ENCODE data around the gene DIAPH2.
"Not testable (repeated sequence)": the region's sequence is repeated elsewhere in the genome, so short reads cannot be mapped to it uniquely, and the experiment has no call there.

DIAPH2 gene

DNA sequence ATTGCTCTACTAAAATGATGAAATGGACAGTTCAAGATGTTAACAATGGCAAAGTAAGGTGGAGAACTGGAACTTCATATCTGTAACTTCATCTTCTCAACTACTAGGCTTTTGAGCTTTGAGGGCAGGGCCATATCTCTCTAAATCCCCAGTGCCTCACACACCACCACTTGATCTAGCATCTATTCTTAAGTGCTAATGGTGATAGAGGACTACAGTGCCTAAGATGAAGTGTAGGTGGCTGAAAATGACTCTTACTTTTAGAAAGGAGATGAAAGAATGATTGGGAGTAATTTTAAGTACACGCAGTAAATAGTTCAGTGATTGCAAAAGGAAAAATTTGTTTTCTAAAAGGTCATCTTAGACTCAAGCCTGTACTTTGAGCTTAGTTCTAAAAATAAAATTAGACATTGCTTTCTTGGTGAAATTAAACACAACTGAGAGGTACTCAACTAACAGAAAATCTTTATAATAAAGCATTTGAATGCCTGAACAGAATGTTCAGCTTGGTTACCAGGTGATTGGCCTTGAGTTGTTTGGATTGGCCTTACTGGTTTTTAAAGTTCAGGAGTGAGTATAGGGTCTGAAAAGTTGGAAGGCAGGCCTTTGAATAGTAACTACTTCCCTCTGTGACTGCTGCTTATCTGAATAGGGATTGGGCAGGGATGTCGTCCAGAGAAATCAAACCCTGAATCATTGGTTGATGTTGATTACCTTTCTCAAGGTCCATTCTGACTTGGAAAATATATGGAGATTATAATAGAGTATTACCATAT lies 45.4 kb downstream of the DIAPH2 start:
- TF ChIP-seq MYC (IDR thresholded peaks at IDR 0.05; ENCODE audit: low read depth, low read length) (no peak), POLR2A (IDR thresholded peaks at IDR 0.05; ENCODE audit: extremely low read depth, insufficient read length) (no peak)
- TF ChIP-seq, protein P1, sequence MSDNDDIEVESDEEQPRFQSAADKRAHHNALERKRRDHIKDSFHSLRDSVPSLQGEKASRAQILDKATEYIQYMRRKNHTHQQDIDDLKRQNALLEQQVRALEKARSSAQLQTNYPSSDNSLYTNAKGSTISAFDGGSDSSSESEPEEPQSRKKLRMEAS (IDR thresholded peaks at IDR 0.05; ENCODE audit: low read depth, low read length) = no peak
- TF ChIP-seq, protein P2, sequence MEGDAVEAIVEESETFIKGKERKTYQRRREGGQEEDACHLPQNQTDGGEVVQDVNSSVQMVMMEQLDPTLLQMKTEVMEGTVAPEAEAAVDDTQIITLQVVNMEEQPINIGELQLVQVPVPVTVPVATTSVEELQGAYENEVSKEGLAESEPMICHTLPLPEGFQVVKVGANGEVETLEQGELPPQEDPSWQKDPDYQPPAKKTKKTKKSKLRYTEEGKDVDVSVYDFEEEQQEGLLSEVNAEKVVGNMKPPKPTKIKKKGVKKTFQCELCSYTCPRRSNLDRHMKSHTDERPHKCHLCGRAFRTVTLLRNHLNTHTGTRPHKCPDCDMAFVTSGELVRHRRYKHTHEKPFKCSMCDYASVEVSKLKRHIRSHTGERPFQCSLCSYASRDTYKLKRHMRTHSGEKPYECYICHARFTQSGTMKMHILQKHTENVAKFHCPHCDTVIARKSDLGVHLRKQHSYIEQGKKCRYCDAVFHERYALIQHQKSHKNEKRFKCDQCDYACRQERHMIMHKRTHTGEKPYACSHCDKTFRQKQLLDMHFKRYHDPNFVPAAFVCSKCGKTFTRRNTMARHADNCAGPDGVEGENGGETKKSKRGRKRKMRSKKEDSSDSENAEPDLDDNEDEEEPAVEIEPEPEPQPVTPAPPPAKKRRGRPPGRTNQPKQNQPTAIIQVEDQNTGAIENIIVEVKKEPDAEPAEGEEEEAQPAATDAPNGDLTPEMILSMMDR (IDR thresholded peaks at IDR 0.05; ENCODE audit: low read depth, low read length) = no peak
- DNase-seq (ENCODE audit: low read depth) = no peak
- H3K4me3 ChIP-seq (ENCODE audit: low read depth, low read length) = no peak overlapping the region

DNA sequence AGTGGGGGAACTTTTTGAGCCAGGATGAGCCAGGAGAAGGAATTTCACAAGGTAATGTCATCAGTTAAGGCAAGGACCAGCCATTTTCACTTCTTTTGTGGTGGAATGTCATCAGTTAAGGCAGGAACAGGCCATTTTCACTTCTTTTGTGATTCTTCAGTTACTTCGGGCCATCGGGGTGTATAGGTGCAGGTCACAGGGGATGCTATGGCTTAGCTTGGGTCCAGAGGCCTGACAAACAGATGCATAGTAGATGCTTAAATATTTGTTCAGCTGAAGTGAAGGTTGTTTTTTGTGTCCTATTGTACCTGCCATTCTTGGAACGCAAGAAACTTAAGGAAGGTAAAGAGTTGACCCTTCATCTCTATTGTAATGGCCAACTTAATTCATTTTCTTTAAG lies 46.4 kb downstream of the DIAPH2 start:
- not testable (repeated sequence) for DNase-seq (ENCODE audit: low read depth); H3K4me3 ChIP-seq (ENCODE audit: low read depth, low read length)

DNA sequence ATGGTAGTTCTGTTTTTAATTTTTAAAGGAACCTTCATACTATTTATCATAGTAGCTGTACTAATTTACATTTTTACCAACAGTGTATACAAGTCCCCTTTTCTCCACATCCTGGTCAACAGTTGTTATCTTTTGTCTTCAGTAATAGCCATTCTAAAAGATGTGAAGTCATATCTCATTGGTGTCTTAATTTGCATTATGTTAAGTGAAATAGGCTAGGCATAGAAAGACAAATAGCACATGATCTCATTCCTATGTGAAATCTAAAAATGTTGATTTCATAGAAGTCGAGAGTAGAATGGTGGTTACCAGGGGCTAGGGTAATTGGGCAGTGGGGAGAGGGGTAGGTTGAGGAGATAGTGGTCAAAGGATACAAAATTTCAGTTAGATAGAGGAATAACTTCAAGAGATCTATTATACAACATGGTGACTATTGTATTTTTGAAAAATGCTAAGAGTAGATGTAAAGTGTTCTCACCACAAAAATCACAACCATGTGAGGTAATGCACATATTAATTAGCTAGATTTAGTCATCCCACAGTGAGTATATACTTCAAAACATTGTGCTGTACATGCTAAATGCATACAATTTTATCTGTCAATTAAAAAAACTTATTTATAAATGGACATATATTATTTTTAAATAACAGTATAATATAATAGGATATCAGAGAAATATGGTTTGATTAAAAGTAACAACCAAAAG lies 58.9 kb downstream of the DIAPH2 start:
- DNase-seq (ENCODE audit: low read depth) = no peak
- no peak overlapping the region for H3K4me3 ChIP-seq (ENCODE audit: low read depth, low read length)
- TF ChIP-seq, protein P2 (IDR thresholded peaks at IDR 0.05; ENCODE audit: low read depth, low read length) = no peak
- TF ChIP-seq, protein P1 (IDR thresholded peaks at IDR 0.05; ENCODE audit: low read depth, low read length) = no peak
- TF ChIP-seq MYC (IDR thresholded peaks at IDR 0.05; ENCODE audit: low read depth, low read length) (no peak), POLR2A (IDR thresholded peaks at IDR 0.05; ENCODE audit: extremely low read depth, insufficient read length) (no peak)

DNA sequence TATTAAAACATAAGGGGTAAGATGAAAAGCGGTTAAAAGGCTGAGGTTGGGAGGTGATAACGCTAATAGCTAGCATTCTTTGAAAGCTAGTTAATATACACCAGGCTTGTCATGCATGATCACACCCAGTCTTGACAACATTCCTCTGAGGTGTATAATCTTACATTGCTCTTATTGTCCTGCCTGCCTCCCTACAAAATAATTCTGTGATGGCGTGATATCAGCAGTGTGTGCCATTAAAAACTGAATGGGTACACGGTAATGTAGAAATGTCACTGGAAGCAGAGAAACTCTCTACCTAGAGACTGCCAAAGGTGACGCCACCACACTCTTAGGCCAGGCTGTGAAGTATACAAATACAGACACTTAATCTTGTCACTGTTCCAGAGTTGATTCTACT lies 68.1 kb downstream of the DIAPH2 start:
- H3K4me3 ChIP-seq (ENCODE audit: low read depth, low read length) = no peak overlapping the region
- DNase-seq (ENCODE audit: low read depth) = no peak
- TF ChIP-seq, protein P2 (IDR thresholded peaks at IDR 0.05; ENCODE audit: low read depth, low read length) = no peak
- TF ChIP-seq, protein P1 (IDR thresholded peaks at IDR 0.05; ENCODE audit: low read depth, low read length) = no peak
- TF ChIP-seq POLR2A (IDR thresholded peaks at IDR 0.05; ENCODE audit: extremely low read depth, insufficient read length) (no peak), MYC (IDR thresholded peaks at IDR 0.05; ENCODE audit: low read depth, low read length) (no peak)

DNA sequence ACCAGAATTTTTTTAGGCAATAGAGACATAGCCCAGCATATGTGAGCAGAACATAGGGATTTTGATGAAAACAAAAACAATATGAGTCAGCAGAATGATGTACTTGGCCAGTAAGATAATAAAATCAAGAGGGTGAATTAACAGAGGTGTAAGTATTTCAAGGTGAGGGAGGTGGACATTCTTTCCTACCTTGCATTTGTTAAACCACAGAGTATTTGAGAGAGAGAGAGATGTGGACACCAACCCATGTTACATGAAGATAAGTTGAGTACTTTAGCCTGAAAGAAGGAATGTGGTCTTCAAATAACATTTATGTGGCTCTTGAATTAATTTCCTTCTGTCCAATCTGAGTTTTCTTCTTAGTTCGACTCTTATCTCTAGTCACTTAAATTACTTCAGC lies 68.6 kb downstream of the DIAPH2 start:
- no peak overlapping the region for H3K4me3 ChIP-seq (ENCODE audit: low read depth, low read length)
- TF ChIP-seq POLR2A (IDR thresholded peaks at IDR 0.05; ENCODE audit: extremely low read depth, insufficient read length) = no peak
- TF ChIP-seq, protein P2 (IDR thresholded peaks at IDR 0.05; ENCODE audit: low read depth, low read length) = no peak
- no peak for TF ChIP-seq MYC (IDR thresholded peaks at IDR 0.05; ENCODE audit: low read depth, low read length)
- TF ChIP-seq, protein P1 (IDR thresholded peaks at IDR 0.05; ENCODE audit: low read depth, low read length) = no peak
- DNase-seq (ENCODE audit: low read depth) = no peak

DNA sequence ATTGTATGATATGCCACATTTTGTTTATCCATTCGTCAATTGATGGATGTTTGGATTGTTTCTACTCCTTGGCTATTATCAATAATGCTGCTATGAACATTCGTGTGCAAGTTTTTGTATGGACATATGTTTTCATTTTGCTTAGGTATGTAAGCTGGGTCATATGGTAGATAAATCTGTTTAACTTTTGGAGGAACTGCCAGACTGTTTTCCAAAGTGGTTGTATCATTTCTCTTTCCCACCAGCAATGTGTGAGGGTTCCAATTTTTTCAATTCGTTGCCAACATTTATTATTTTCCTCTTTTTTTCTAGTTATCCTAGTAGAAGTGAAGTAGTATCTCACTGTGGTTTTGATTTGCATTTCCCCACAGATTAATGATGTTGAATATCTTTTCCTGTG lies 71.8 kb downstream of the DIAPH2 start:
- H3K4me3 ChIP-seq (ENCODE audit: low read depth, low read length) = no peak overlapping the region
- TF ChIP-seq, protein P1 (IDR thresholded peaks at IDR 0.05; ENCODE audit: low read depth, low read length) = no peak
- no peak for TF ChIP-seq MYC (IDR thresholded peaks at IDR 0.05; ENCODE audit: low read depth, low read length)
- no peak for DNase-seq (ENCODE audit: low read depth)

Measured in NB4 (cell line).